Measurements from ENCODE around the gene CDC42BPA.

- TF ChIP-seq POLR2A (IDR thresholded peaks at IDR 0.05) = no peak
- no peak for TF ChIP-seq CTCF (IDR thresholded peaks at IDR 0.05)
- no peak for TF ChIP-seq POLR2AphosphoS5 (IDR thresholded peaks at IDR 0.05)
Observed at GRCh38 chr1:226983992-226984364, 334.3 kb downstream of the CDC42BPA start.
